Naive thymus-derived CD4-positive, alpha-beta T cell (primary cell): ENCODE data around the gene OTOS. TPM values are rescaled to one million over a fixed set of nuclear protein-coding genes. Genes with fewer than 3 reads are reported as not detected.

Experiments
- ATAC-seq: fragments of 150-1000 bp; cut with Tn5 transposase; 2 replicates; pipeline ENCODE4 v1.10.0; 2021; ENCODE audit warnings: mild to moderate bottlenecking, moderate library complexity
- CTCF ChIA-PET: fragments of 350-600 bp; sonication (Branson Sonifier 250); formaldehyde crosslinking; loops from one replicate; lab custom pipeline; 2021; ENCODE audit warnings: antibody characterized with exemption; lab: Charles Lee
- POLR2A ChIA-PET: fragments of 350-600 bp; sonication (Branson Sonifier 250); formaldehyde crosslinking; loops from one replicate; lab custom pipeline; 2021; ENCODE audit warnings: antibody characterized with exemption, inconsistent platforms; lab: Charles Lee
- DNase-seq, 9 donors: peaks; one replicate each; pipeline versions ENCODE4 v3.0.0 to v3.0.0-alpha.2; 2020 to 2022; ENCODE audit warnings: mixed read lengths in 1 of 9
- H3K27ac ChIP-seq: one replicate; pipeline ENCODE4 v1.7.0; 2013; ENCODE audit warnings: mild to moderate bottlenecking, low read depth, low read length, moderate library complexity
- H3K27me3 ChIP-seq, 2 donors: one replicate each; pipeline ENCODE4 v1.7.0; 2013; ENCODE audit warnings: low read length in 2 of 2, mild to moderate bottlenecking in 2 of 2, moderate library complexity in 2 of 2; ENCODE audit not compliant: control insufficient read depth in 2 of 2, insufficient read depth in 2 of 2
- H3K36me3 ChIP-seq, 3 experiments: 1 replicate in 2 of 3; 2 replicates in 1 of 3; pipeline ENCODE4 v1.7.0; 2013; ENCODE audit warnings: low read length in 3 of 3, mild to moderate bottlenecking in 3 of 3, moderate library complexity in 1 of 3; ENCODE audit not compliant: insufficient read depth in 3 of 3, control insufficient read depth in 2 of 3
- H3K4me1 ChIP-seq, 2 donors: one replicate each; pipeline ENCODE4 v1.7.0; 2013; ENCODE audit warnings: low read length in 2 of 2, mild to moderate bottlenecking in 2 of 2, moderate library complexity in 1 of 2; ENCODE audit not compliant: control insufficient read depth in 2 of 2, insufficient read depth in 2 of 2
- H3K4me3 ChIP-seq: 2 replicates; pipeline ENCODE4 v1.7.0; 2013; ENCODE audit warnings: mild to moderate bottlenecking, low read length
- H3K9me3 ChIP-seq, 3 experiments: 1 replicate in 2 of 3; 2 replicates in 1 of 3; pipeline ENCODE4 v1.7.0; 2013; ENCODE audit warnings: low read length in 3 of 3; ENCODE audit not compliant: control insufficient read depth in 2 of 3
- H3K27ac Mint-ChIP-seq, 9 donors: one replicate each; pipeline ENCODE4 v1.8.0; 2020 to 2022; ENCODE audit warnings: mixed read lengths in 9 of 9, mild to moderate bottlenecking in 8 of 9, moderate library complexity in 5 of 9, inconsistent platforms in 2 of 9
- H3K27me3 Mint-ChIP-seq, 5 donors: one replicate each; pipeline ENCODE4 v1.8.0; 2021 to 2022; ENCODE audit warnings: mixed read lengths in 5 of 5, mild to moderate bottlenecking in 1 of 5
- H3K36me3 Mint-ChIP-seq, 5 donors: one replicate each; pipeline ENCODE4 v1.8.0; 2020 to 2022; ENCODE audit warnings: mixed read lengths in 5 of 5, mild to moderate bottlenecking in 3 of 5, inconsistent platforms in 1 of 5
- H3K4me1 Mint-ChIP-seq, 7 donors: one replicate each; pipeline ENCODE4 v1.8.0; 2020 to 2022; ENCODE audit warnings: mixed read lengths in 7 of 7, mild to moderate bottlenecking in 3 of 7, inconsistent platforms in 1 of 7
- H3K4me3 Mint-ChIP-seq, 10 donors: one replicate each; pipeline ENCODE4 v1.8.0; 2020 to 2022; ENCODE audit warnings: mild to moderate bottlenecking in 10 of 10, mixed read lengths in 10 of 10, moderate library complexity in 6 of 10, inconsistent platforms in 2 of 10
- H3K9me3 Mint-ChIP-seq, 11 donors: one replicate each; pipeline ENCODE4 v1.8.0; 2020 to 2022; ENCODE audit warnings: mixed read lengths in 11 of 11, mild to moderate bottlenecking in 4 of 11, inconsistent platforms in 1 of 11, moderate library complexity in 1 of 11
- intact Hi-C, 2 donors: fragments of 100-400 bp; cut with micrococcal nuclease; formaldehyde crosslinking; loops; one replicate each; pipeline ENCODE4 v1.15.1; 2023
- polyA plus RNA-seq, 2 donors: library from polyadenylated mRNA; unstranded; fragments of 300-500 nt; fragmentation: Illumina TruSeq; gene quantifications; one replicate each; pipeline ENCODE4 v1.2.3, GENCODE V29; 2021
- total RNA-seq, 6 experiments: library from RNA in 5 of 6; stranded (reverse) in 5 of 6; gene quantifications; 1 replicate in 5 of 6; 2 replicates in 1 of 6; pipeline ENCODE4 v1.2.3 and lab custom pipeline; 2021 to 2026

OTOS gene
- total and polyA plus RNA-seq, 7 experiments from 2014 or later = not detected

DNA sequence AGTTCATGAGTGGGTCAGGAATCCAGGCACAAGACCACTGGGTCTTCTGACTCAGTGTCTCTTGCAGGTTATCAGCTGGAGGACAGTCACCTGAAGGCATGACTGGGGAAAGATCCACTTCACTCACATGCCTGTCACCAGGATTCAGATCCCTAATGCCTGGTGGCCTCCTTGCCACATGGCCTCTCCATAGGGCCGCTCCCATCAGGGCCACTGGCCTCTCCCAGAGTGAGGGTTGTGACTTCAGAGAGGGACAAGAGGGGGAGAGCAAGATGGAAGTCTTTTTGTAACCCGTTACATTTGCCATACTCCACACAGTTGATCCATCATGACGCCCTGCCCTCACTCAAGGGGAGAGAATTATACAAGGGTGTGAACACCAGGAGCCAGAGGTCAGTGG is 13.0 kb upstream of the OTOS start:
- Histone ChIP-seq H3K27me3 (no peaks in the 10 kb centered on the region), H3K36me3 (no peaks in the 10 kb centered on the region), H3K4me3 (no peak overlapping the region), H3K4me1 (no peaks in the 10 kb centered on the region), H3K9me3 (no peaks in the 10 kb centered on the region), H3K27ac (no peak overlapping the region)
- Mint-ChIP-seq H3K36me3 (no peaks in the 10 kb centered on the region), H3K27me3 (peaks cover 0 to 34% (median 20%) of the 10 kb centered on the region in 5 donors), H3K4me1 (peaks cover 0 to 2% (median 0%) of the 10 kb centered on the region in 7 donors), H3K27ac (no peak overlapping the region), H3K4me3 (no peak overlapping the region), H3K9me3 (peaks cover 0 to 8% (median 2%) of the 10 kb centered on the region in 11 donors)
- POLR2A ChIA-PET = no interaction called here
- intact Hi-C loops = no loop called here
- no peak for ATAC-seq
- no peak for DNase-seq
- CTCF ChIA-PET = interaction anchor here (1.2 kb wide), 1 partner anchor 9 kb away, joined by 5 read pairs; no protein-coding TSS in a partner anchor

DNA sequence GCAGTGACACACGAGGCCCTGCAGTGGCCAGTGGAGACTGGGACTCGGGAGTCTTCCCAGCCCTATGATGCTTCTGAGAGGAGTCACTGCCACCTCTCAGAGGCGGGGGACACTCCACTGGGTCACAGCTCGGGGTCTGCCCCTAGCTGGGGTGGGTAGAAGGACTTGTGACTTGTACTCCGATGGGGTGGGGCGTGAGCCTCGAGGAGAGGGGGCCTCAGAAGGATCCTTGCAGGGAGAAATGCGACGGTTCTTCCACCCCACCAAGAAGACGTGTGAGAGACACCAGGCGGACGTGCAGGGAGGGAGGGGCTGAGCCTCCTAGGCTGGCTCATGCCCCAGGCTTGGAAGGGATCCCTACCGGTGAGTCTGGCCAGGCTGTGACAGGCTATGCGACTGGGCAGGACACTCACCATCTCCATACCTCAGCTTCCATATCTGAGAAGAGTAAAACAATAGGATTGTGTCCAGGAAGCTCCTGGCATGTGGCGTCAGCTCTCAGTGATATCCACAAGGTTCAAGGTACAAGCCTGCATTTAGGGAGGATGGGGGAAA is 11.1 kb upstream of the OTOS start:
- ATAC-seq (no peak), DNase-seq (no peak)
- no peaks in the 10 kb centered on the region for H3K4me1 ChIP-seq
- no peaks in the 10 kb centered on the region for H3K27me3 ChIP-seq
- Mint-ChIP-seq H3K27ac (no peak overlapping the region), H3K9me3 (peaks cover 0 to 15% (median 4%) of the 10 kb centered on the region in 11 donors), H3K27me3 (peaks cover 0 to 35% (median 25%) of the 10 kb centered on the region in 5 donors), H3K36me3 (peaks cover 0 to 3% (median 0%) of the 10 kb centered on the region in 5 donors), H3K4me1 (peaks cover 0 to 2% (median 0%) of the 10 kb centered on the region in 7 donors), H3K4me3 (no peak overlapping the region)
- ChIA-PET POLR2A (no interaction called here), CTCF (interaction anchor here (1.1 kb wide), 1 partner anchor 90 kb away, joined by 3 read pairs; no protein-coding TSS in a partner anchor)
- intact Hi-C loops = no loop called here
- no peaks in the 10 kb centered on the region for H3K36me3 ChIP-seq
- H3K4me3 ChIP-seq = no peak overlapping the region
- H3K9me3 ChIP-seq = no peaks in the 10 kb centered on the region
- no peak overlapping the region for H3K27ac ChIP-seq

DNA sequence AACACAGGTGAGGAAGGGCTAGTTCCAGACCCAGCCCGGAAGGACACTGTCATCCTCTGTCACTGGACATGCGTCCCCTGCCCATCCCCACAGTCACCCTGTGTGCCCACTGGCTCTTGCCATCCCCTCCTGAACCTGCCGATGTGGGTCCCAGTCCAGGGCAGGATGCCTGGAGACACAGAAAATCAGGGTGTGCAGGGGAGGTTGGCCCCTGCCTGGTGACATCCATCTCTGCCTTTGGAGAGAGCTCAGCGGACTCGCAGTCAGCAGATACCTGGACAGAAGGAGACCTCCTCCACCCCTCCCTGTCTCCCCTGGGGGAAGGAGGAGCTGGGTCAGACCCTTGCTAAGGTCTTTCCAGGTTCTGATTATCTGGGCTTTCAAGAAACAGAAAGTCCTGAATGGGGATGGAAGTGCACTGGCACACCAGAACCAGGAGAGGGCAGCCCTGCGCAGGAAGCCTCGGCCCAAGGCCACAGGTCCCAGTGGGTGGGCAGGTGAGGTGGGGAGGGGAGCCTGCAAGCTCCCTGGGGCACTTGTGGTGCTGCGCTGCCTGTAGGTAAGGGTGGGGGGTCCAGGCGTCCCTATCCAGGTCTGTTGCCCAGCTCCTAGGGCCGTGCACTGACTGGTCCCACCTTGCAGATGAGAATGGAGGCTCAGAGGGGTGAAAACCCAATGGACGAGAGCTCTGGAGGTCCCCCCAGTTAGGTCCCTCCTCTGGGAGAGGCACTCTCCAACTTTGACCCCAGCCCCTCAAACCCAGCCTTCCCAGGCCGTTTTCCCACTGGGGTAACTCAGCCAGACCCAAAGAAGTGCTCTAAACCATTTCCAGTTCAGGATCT is 9.7 kb upstream of the OTOS start:
- Histone ChIP-seq H3K27me3 (no peaks in the 10 kb centered on the region), H3K4me3 (no peak overlapping the region), H3K9me3 (no peaks in the 10 kb centered on the region), H3K4me1 (no peaks in the 10 kb centered on the region), H3K36me3 (no peaks in the 10 kb centered on the region), H3K27ac (no peak overlapping the region)
- ATAC-seq = peak; percentile 48
- H3K4me1 Mint-ChIP-seq = peaks cover 0 to 2% (median 0%) of the 10 kb centered on the region in 7 donors
- ChIA-PET POLR2A (no interaction called here), CTCF (interaction anchor here (1.1 kb wide), 1 partner anchor 30 kb away, joined by 4 read pairs; no protein-coding TSS in a partner anchor)
- H3K9me3 Mint-ChIP-seq = peaks cover 0 to 15% (median 4%) of the 10 kb centered on the region in 11 donors
- H3K27me3 Mint-ChIP-seq = peaks cover 0 to 31% (median 20%) of the 10 kb centered on the region in 5 donors
- H3K36me3 Mint-ChIP-seq = peaks cover 0 to 3% (median 0%) of the 10 kb centered on the region in 5 donors
- H3K27ac Mint-ChIP-seq = no peak overlapping the region
- intact Hi-C loops = loop anchor here (1.0 to 10.0 kb wide), 3 partner anchors 288 to 1685 kb away; no protein-coding TSS in a partner anchor
- H3K4me3 Mint-ChIP-seq = no peak overlapping the region
- peak in 4 of 9 donors; percentile 7 to 40 (median 16) for DNase-seq

DNA sequence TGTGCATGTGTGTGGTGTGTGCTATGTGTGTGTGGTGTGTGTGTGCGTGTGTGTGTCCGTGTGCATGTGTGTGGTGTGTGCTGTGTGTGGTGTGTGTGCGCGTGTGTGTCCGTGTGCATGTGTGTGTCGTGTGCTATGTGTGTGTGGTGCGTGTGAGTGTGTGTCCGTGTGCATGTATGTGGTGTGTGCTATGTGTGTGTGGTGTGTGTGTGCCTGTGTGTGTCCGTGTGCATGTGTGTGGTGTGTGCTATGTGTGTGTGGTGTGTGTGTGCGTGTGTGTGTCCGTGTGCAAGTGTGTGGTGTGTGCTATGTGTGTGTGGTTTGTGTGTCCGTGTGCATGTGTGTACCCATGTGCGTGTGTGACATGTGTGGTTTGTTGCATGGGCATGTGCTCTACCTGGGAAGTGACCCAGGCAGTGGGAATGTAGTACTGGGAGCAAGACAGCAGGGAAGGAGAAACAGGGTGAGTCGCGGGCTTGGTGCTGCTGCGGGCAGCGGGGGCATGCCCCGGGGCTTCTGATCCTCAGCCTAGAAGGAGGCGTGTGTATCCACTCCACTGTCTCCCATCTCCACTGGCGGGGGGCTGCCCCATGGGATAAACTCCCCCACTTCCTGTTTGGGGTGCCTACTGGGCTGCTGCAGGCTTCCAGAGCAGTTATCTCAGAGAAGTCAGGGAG is 7.6 kb upstream of the OTOS start:
- ATAC-seq (no peak), DNase-seq (no peak)
- Histone ChIP-seq H3K36me3 (no peaks in the 10 kb centered on the region), H3K9me3 (no peaks in the 10 kb centered on the region), H3K27me3 (no peaks in the 10 kb centered on the region), H3K4me3 (no peak overlapping the region), H3K4me1 (peaks cover 0 to 3% of the 10 kb centered on the region in 2 donors), H3K27ac (no peak overlapping the region)
- intact Hi-C loops = loop anchor here (10.0 kb wide), 2 partner anchors 1423 to 1683 kb away; no protein-coding TSS in a partner anchor
- H3K9me3 Mint-ChIP-seq = peaks cover 0 to 14% (median 4%) of the 10 kb centered on the region in 11 donors
- no peak overlapping the region for H3K4me3 Mint-ChIP-seq
- H3K36me3 Mint-ChIP-seq = peaks cover 0 to 3% (median 0%) of the 10 kb centered on the region in 5 donors
- H3K27me3 Mint-ChIP-seq = peaks cover 0 to 26% (median 18%) of the 10 kb centered on the region in 5 donors
- ChIA-PET CTCF (no interaction called here), POLR2A (no interaction called here)
- H3K4me1 Mint-ChIP-seq = peaks cover 0 to 2% (median 0%) of the 10 kb centered on the region in 7 donors
- H3K27ac Mint-ChIP-seq = no peak overlapping the region

DNA sequence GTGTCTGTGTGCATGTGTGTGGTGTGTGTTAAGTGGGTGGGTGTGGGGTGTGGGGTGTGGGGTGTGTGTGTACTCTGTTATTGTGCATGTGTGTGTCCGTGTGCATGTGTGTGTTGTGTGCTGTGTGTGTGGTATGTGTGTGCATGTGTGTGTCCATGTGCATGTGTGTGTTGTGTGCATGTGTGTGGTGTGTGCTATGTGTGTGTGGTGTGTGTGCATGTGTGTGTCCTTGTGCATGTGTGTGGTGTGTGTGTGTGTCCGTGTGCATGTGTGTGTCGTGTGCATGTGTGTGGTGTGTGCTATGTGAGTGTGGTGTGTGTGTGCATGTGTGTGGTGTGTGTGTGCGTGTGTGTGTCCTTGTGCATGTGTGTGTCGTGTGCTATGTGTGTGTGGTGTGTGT is 6.9 kb upstream of the OTOS start:
- H3K9me3 Mint-ChIP-seq = peaks cover 0 to 13% (median 0%) of the 10 kb centered on the region in 11 donors
- ChIA-PET CTCF (no interaction called here), POLR2A (no interaction called here)
- Histone ChIP-seq H3K4me3 (no peak overlapping the region), H3K4me1 (peaks cover 0 to 3% of the 10 kb centered on the region in 2 donors), H3K36me3 (no peaks in the 10 kb centered on the region), H3K9me3 (no peaks in the 10 kb centered on the region), H3K27ac (no peak overlapping the region), H3K27me3 (no peaks in the 10 kb centered on the region)
- peaks cover 0 to 3% (median 0%) of the 10 kb centered on the region in 5 donors for H3K36me3 Mint-ChIP-seq
- ATAC-seq = no peak
- peak overlapping the region in 4 of 9 donors; percentile 20 to 42 (median 37) for H3K27ac Mint-ChIP-seq
- intact Hi-C loops = loop anchor here (10.0 kb wide), 2 partner anchors 1423 to 1683 kb away; no protein-coding TSS in a partner anchor
- no peak for DNase-seq
- peaks cover 0 to 2% (median 0%) of the 10 kb centered on the region in 7 donors for H3K4me1 Mint-ChIP-seq
- peaks cover 0 to 26% (median 11%) of the 10 kb centered on the region in 5 donors for H3K27me3 Mint-ChIP-seq
- H3K4me3 Mint-ChIP-seq = no peak overlapping the region

DNA sequence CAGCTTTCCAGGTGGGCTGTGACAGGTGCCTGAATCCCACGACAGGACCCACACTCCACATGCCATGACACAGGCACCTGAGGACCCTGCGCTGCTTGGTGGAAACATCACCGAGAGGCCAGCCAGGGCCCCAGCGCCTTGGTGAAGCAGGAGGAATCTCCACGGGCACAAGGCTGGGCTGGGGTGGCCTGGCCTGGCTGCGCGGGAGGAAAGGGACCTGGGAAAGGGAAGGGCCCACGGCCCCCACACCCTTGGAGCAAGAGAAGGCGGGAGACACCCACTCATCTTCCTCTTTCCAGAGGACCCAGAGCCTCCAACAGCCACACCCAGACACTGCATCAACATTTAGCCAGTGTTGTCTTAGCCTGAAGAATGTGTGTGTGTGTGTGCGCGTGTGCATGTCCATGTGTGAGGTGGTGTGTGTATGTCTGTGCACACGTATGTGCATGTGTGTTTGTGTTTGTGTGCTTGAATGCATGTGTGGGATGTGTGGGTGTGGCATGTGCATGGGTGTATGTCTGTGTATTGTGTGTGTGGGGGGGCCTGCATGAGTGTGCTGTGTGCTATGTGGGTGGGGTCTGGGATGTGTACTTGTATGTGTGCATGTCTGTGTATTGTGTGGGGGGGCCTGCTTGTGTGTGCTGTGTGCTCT is 6.3 kb upstream of the OTOS start:
- Mint-ChIP-seq H3K4me3 (no peak overlapping the region), H3K36me3 (peaks cover 0 to 3% (median 0%) of the 10 kb centered on the region in 5 donors), H3K9me3 (peaks cover 0 to 13% (median 0%) of the 10 kb centered on the region in 11 donors), H3K27me3 (peaks cover 0 to 22% (median 7%) of the 10 kb centered on the region in 5 donors), H3K27ac (peak overlapping the region in 1 of 9 donors; percentile 39), H3K4me1 (peaks cover 0 to 2% (median 0%) of the 10 kb centered on the region in 7 donors)
- no peak overlapping the region for H3K27ac ChIP-seq
- ChIA-PET CTCF (interaction anchor here (0.7 to 6.6 kb wide), 2 partner anchors 87 to 571 kb away, joined by 4 to 81 read pairs; no protein-coding TSS in a partner anchor), POLR2A (no interaction called here)
- no peaks in the 10 kb centered on the region for H3K27me3 ChIP-seq
- H3K4me1 ChIP-seq = peaks cover 0 to 3% of the 10 kb centered on the region in 2 donors
- ATAC-seq (no peak), DNase-seq (no peak)
- H3K4me3 ChIP-seq = no peak overlapping the region
- H3K36me3 ChIP-seq = no peaks in the 10 kb centered on the region
- intact Hi-C loops = loop anchor here (10.0 kb wide), 2 partner anchors 1422 to 1682 kb away; no protein-coding TSS in a partner anchor
- H3K9me3 ChIP-seq = no peaks in the 10 kb centered on the region
